HFF-Myc (cell line): ENCODE data around the gene SMAD3.
"Not testable (repeated sequence)": the region's sequence is repeated elsewhere in the genome, so short reads cannot be mapped to it uniquely, and the experiment has no call there.

Experiments
- DNase-seq: peaks from one replicate; pipeline ENCODE4 v3.0.0-alpha.2; 2011; ENCODE audit warnings: low read depth; ENCODE audit errors: extremely low read depth
- H3K4me3 ChIP-seq: replicated peaks from 2 replicates; pipeline ENCODE4 v1.5.1; 2011; ENCODE audit warnings: low read depth, mild to moderate bottlenecking, control low read depth, low read length
- TF ChIP-seq, protein P1 (sequence below): IDR thresholded peaks from 2 replicates; pipeline ENCODE4 v1.5.1; 2012; ENCODE audit warnings: mild to moderate bottlenecking, low read depth, low read length, control low read depth; ENCODE audit errors: missing control alignments

SMAD3 gene

DNA sequence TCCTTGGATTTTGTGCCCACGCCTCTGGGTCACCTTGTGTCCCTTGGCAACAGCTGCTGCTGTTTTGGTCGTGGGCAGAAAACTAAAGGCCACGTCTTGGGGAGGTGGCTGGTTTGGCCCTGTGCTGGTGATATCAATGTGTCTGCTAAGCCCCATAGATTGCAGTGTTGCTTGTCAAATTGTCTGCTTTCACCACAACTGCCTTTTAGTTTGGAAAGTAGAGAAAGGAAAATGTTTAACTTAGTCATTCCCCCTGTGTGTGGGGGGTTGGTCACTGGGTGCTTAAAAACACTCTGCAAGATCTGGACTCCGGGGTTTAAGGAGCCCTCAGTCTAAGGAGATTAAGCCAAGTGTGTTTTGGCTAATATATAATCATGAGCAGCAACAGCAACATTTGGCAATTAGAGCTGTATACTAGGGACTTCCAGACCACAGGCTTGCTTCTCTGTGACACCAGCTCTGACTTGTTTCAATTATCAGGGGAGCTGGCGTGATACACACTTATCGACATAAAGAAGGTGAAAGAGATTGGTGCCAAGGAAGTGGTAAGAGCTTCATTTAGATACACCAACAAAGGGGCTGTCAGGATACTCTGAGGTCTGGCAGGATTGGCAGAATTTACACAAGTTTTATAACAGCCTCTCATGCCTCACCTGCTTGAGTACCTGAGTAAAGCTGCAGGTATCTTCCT is 3.5 kb downstream of the SMAD3 start:
- peak overlapping the region; percentile 98 for H3K4me3 ChIP-seq

DNA sequence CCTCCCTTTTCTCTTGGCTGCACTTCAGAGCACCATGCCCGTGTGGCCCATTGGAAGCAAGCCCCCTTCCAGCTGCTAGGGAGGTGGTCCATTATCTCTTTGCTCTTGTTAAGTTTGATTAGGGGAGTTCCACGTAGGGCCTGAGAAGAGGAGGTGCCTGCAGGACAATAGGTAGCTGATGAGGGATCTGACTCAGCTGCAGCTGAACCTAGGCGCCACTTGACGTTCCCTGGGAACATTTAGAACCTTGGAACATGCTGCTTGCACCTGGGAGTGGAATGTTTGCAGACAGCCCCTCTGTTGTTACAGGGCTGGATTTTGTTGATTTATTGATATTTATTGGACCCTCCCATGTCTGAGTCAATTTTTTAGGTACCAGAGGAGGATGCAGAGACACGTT is 4.7 kb downstream of the SMAD3 start:
- TF ChIP-seq, protein P1, sequence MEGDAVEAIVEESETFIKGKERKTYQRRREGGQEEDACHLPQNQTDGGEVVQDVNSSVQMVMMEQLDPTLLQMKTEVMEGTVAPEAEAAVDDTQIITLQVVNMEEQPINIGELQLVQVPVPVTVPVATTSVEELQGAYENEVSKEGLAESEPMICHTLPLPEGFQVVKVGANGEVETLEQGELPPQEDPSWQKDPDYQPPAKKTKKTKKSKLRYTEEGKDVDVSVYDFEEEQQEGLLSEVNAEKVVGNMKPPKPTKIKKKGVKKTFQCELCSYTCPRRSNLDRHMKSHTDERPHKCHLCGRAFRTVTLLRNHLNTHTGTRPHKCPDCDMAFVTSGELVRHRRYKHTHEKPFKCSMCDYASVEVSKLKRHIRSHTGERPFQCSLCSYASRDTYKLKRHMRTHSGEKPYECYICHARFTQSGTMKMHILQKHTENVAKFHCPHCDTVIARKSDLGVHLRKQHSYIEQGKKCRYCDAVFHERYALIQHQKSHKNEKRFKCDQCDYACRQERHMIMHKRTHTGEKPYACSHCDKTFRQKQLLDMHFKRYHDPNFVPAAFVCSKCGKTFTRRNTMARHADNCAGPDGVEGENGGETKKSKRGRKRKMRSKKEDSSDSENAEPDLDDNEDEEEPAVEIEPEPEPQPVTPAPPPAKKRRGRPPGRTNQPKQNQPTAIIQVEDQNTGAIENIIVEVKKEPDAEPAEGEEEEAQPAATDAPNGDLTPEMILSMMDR: no peak
- DNase-seq: no peak
- no peak overlapping the region for H3K4me3 ChIP-seq

More for the DNA sequence above, 3.5 kb downstream of the SMAD3 start:
- DNase-seq: no peak
- TF ChIP-seq, protein P1: no peak

DNA sequence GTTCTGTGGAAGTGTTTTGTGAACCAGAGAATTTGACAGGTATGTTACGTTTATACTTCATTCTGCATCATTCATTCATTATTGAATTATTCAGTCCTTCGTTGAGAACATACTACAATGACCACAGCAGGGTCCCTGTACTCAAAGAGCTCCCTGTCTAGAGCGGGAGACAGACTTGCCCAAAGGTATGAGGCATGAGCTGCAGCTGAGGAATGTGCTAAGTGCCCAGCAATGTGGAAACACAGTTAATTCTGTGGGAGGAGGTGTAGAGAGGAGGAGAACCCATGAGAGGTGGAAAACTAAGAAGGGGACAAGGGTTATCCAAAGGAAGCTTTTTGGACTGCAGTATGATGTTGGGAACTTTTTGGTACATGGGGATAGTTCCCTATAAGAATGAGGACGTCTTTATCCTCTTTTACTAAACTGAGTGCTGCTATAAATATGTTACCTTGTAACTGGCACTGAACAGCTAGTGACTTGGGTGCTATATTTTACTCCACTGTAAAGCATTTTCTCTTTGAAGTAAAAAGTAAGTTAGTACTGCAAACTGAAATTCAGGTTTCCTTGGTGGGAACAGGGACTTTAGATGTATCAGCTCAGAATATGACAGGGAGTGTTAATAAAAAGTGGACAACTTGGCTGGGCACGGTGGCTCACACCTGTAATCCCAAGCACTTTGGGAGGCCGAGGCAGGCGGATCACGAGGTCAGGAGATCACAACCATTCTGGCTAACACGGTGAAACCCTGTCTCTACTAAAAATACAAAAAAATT is 5.7 kb downstream of the SMAD3 start:
- DNase-seq: no peak
- TF ChIP-seq, protein P1: no peak
- H3K4me3 ChIP-seq: no peak overlapping the region

DNA sequence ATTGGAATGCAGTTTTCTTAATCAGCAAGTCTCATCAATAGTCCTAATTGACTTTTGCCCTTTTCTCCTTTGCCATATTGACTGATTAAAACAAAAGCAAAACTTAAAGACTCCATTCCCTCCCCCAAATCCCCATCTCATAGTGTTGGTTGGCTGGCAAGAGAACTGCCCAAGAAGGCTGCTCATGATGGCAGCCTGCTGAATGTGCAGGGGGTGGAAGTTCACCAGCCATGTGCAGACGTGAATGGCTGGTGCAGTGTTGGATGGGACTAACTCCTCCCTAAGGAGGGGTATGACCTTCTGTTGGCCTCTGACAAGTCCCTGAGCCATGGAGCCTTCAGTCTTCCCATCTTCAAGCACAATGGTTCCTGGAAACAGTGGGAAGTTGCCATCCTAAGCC is 7.0 kb downstream of the SMAD3 start:
- no peak for DNase-seq
- TF ChIP-seq, protein P1: no peak
- no peak overlapping the region for H3K4me3 ChIP-seq

DNA sequence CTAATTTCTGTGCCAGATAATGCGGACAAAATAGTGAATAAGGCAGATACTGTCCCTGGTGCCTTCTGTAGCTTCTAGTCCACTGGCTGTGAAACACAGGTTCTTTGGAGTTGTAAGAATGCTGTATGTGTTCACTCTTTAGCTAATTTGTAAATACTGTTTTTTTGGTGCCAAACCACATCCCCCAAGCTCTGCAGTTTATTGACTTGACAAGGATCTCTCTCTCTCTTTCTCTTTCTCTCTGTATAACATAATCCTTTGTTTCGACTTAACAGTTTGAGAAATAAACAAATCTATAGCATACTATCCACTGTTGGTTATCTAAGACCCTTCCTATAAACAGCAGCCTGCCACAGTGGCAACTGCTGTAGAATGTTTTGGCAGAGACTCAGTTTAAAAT is 7.6 kb downstream of the SMAD3 start:
- DNase-seq: no peak
- TF ChIP-seq, protein P1: no peak
- no peak overlapping the region for H3K4me3 ChIP-seq

DNA sequence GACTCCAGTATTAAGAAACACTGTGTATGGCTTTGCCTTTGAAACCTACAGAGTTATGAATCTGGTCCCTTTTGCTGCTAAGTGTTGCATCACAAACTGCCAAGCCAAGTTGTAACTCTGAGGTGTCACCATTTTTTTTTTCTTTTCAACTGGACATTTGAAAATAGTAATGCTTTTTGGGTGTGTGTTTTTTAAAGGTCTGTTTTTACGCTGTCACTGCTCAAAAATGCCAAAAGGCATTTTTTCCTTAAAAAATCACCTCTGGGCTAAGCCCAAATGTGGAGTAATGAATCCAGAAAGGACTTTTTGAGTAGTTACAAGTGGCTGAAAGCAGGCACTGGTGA is 9.5 kb downstream of the SMAD3 start:
- no peak for DNase-seq
- no peak overlapping the region for H3K4me3 ChIP-seq
- TF ChIP-seq, protein P1: no peak

DNA sequence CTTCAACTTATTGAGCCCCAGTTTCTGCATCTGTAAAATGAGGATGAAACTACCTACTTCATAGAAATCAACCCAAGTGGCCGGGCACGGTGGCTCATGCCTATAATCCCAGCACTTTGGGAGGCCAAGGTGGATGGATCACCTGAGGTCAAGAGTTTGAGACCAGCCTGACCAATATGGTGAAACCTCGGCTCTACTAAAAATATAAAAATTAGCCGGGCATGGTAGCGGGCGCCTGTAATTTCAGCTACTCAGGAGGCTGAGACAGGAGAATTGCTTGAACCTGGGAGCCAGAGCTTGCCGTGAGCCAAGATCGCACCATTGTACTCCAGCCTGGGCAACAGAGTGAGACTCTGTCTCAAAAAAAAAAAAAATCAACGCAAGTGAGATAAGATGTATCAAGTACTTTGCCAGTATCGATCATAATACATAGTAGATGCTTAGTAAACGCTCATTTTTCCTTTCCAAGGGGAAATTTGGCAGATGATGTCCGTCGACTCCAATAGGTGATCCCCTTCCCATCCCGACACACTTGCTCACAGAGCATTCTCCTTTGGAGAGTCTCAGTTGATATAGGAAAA is 10.2 kb downstream of the SMAD3 start:
- not testable (repeated sequence) for H3K4me3 ChIP-seq, DNase-seq
